ENCODE data around the gene C1orf185. TPM values are rescaled to one million over a fixed set of nuclear protein-coding genes. Genes with fewer than 3 reads are reported as not detected.
A peak's percentile ranks its signal among the peaks of the same experiment; 100 is the strongest.

The C1orf185 gene
- total RNA-seq, 4 donors from 2014 or later: not detected

- intact Hi-C loops (cut with DNase I; ENCODE audit: low total_unique reads): loop anchor here (10.0 kb wide), 1 partner anchor 84 kb away; no protein-coding TSS in a partner anchor
- Histone ChIP-seq H3K36me3 (no peaks in the 10 kb centered on the region), H3K27me3 (no peaks in the 10 kb centered on the region), H3K27ac (no peak overlapping the region), H3K9me3 (no peaks in the 10 kb centered on the region), H3K4me3 (no peak overlapping the region), H3K4me1 (no peaks in the 10 kb centered on the region)
- DNase-seq: no peak
- TF ChIP-seq POLR2A (IDR thresholded peaks at IDR 0.05): no peak
- TF ChIP-seq, protein P1, sequence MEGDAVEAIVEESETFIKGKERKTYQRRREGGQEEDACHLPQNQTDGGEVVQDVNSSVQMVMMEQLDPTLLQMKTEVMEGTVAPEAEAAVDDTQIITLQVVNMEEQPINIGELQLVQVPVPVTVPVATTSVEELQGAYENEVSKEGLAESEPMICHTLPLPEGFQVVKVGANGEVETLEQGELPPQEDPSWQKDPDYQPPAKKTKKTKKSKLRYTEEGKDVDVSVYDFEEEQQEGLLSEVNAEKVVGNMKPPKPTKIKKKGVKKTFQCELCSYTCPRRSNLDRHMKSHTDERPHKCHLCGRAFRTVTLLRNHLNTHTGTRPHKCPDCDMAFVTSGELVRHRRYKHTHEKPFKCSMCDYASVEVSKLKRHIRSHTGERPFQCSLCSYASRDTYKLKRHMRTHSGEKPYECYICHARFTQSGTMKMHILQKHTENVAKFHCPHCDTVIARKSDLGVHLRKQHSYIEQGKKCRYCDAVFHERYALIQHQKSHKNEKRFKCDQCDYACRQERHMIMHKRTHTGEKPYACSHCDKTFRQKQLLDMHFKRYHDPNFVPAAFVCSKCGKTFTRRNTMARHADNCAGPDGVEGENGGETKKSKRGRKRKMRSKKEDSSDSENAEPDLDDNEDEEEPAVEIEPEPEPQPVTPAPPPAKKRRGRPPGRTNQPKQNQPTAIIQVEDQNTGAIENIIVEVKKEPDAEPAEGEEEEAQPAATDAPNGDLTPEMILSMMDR (IDR thresholded peaks at IDR 0.05): no peak
These were observed 88.9 kb downstream of the C1orf185 start for GRCh38 chr1:51190961-51191360.

GRCh38 chr1:51192213-51192843 lies 90.3 kb downstream of the C1orf185 start:
- H3K4me3 ChIP-seq: no peak overlapping the region
- H3K9me3 ChIP-seq: no peaks in the 10 kb centered on the region
- no peaks in the 10 kb centered on the region for H3K4me1 ChIP-seq
- H3K36me3 ChIP-seq: no peaks in the 10 kb centered on the region
- no peaks in the 10 kb centered on the region for H3K27me3 ChIP-seq
- intact Hi-C loops (cut with DNase I; ENCODE audit: low total_unique reads): loop anchor here (10.0 kb wide), 1 partner anchor 82 kb away; no protein-coding TSS in a partner anchor
- peak; percentile 47 to 71 for DNase-seq
- TF ChIP-seq, protein P1 (IDR thresholded peaks at IDR 0.05): peak; percentile 64 to 77 (median 67)
- TF ChIP-seq POLR2A (IDR thresholded peaks at IDR 0.05): no peak
- no peak overlapping the region for H3K27ac ChIP-seq

DNA sequence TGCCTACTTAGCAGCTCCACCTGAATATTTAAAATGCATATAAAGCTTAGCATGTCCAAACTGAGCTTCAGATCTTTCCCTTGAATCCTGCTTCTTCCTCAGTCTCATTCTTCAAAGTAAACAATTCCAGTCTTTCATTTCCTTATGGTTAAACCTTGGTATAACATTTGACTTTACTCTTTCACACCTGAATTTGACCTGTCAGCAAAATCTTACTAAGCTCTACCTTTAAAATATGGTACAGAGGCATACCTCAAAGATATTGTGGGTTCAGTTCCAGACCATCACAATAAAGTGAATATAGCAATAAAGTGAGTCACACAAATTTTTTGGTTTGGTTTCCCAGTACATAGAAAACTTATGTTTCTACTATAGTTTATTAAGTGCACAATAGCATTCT lies 91.5 kb downstream of the C1orf185 start:
- Histone ChIP-seq H3K27ac (no peak overlapping the region), H3K27me3 (no peaks in the 10 kb centered on the region), H3K4me1 (no peaks in the 10 kb centered on the region), H3K4me3 (no peak overlapping the region), H3K9me3 (no peaks in the 10 kb centered on the region), H3K36me3 (no peaks in the 10 kb centered on the region)
- no peak for DNase-seq
- intact Hi-C loops (cut with DNase I; ENCODE audit: low total_unique reads): loop anchor here (10.0 kb wide), 1 partner anchor 81 kb away; no protein-coding TSS in a partner anchor
- TF ChIP-seq POLR2A (IDR thresholded peaks at IDR 0.05): no peak

MicroRNAs encoded within 50 kb of the gene (microRNA counts, 767-probe panel; counts per million panel counts)
- microRNA hsa-miR-4421: 0 counts per million in 2 donors

Small RNA genes lying within 50 kb of the gene (microRNA-seq; reads per million reads assigned to microRNA genes)
- not detected for gene MIR4421 (ENCODE audit: borderline microRNAs expressed, borderline replicate concordance)
- gene MIR6500 (ENCODE audit: borderline microRNAs expressed, borderline replicate concordance): not detected

Small RNA genes lying within 50 kb of the gene (small RNA-seq; reads per million reads assigned to genes)
- not detected for gene MIR4421
- not detected for gene MIR6500
- not detected for gene RF00019

Other genes with a start within 250 kb of the C1orf185 start
- 10 to 100 TPM; 34.1 to 77.2 (median 64.1) TPM for gene FAF1, start 142.0 kb upstream of the C1orf185 start, total RNA-seq
- gene CDKN2C, start 132.0 kb upstream of the C1orf185 start, total RNA-seq: 100 to 1,000 TPM in 1 of 4 donors, 10 to 100 TPM in 3; 13.4 to 103 (median 22.2) TPM
- gene RNF11, start 134.0 kb downstream of the C1orf185 start, total RNA-seq: 100 to 1,000 TPM in 1 of 4 donors, 10 to 100 TPM in 3; 36.9 to 110 (median 75.6) TPM
- gene TTC39A, start 228.3 kb downstream of the C1orf185 start, total RNA-seq: 1 to 10 TPM in 2 of 4 donors, under 1 TPM in 2; 0.26 to 2.5 (median 1.3) TPM

All from uterus (tissue), 4 donors.